ENCODE measurements around the gene ENTPD1.

DNA sequence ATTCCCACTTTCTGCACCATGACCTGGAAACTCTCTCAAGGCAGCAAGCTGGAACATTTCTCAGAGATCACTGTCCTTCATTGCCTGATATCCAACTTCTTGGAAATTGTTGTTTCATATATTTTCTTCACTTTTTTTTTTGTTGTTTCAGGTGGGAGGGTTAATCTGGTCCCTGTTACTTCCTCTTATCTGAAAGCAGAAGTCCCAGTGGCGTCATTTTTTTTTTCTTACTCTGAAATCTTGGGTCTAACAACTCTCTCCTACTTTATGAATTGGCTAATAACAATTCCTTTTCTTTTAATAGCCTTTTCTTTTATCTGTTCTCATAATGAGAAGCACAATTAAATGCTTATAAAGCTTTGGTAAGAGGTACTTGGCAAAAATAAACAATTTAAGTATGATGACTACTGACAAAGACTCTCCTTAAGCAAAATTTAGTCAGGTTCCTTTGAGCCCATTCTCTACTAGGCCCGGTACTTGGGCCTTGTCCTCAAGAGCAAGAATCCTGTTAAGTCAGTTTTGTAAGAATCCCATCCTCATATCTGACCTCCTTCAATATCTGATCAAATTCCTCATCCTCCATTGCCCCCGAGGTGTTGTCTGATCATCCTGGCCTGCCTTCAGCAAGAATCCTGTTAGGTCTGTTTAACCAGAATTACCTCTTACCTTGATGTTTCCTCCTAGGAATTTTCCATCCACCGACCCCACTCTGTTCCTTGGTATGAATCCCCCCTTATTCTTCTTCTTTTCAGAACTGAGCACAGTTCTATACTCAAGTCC is 140.3 kb downstream of the ENTPD1 start:
- TF ChIP-seq CTCF (IDR thresholded peaks at IDR 0.05; ENCODE audit: low read depth, low read length) (no peak), EZH2phosphoT487 (IDR thresholded peaks at IDR 0.05; ENCODE audit: low read depth) (no peak)
